Stimulated activated CD4-positive, alpha-beta T cell treated with anti-CD3 and anti-CD28 coated beads, Interleukin-2, amount 100 ng/mL, for 24 hours (primary cell): ENCODE measurements around the gene EFNB3.

ENCODE experiments used
- DNase-seq, 2 donors: peaks; one replicate each; pipeline ENCODE4 v3.0.0-alpha.2; 2020

EFNB3 gene

GRCh38 chr17:7704601-7705268 is at the start of gene EFNB3:
EFNB3 (plus strand) TSS chr17:7705202; CDS start chr17:7705599, 397 bp downstream.
- DNase-seq, result peak in 1 of 2 donors; percentile 17

- DNase-seq, result no peak
Measured at GRCh38 chr17:7655541-7655840, 49.5 kb upstream of the EFNB3 start.

GRCh38 chr17:7656958-7657609 is 47.9 kb upstream of the EFNB3 start:
- DNase-seq, result no peak

- DNase-seq, result no peak
Measured at GRCh38 chr17:7667656-7668406, 37.2 kb upstream of the EFNB3 start.

- DNase-seq, result no peak
Measured at GRCh38 chr17:7668482-7668881, 36.5 kb upstream of the EFNB3 start.

GRCh38 chr17:7673239-7673638 is 31.8 kb upstream of the EFNB3 start:
- peak; percentile 61 to 71 for DNase-seq

- no peak for DNase-seq
Measured at GRCh38 chr17:7674934-7675333, 30.1 kb upstream of the EFNB3 start.

- no peak for DNase-seq
Measured at GRCh38 chr17:7676533-7676932, 28.5 kb upstream of the EFNB3 start.

GRCh38 chr17:7677388-7678067 is 27.5 kb upstream of the EFNB3 start:
- DNase-seq, result no peak

GRCh38 chr17:7684851-7685532 is 20.0 kb upstream of the EFNB3 start:
- no peak for DNase-seq

GRCh38 chr17:7685533-7686221 is 19.3 kb upstream of the EFNB3 start:
- peak; percentile 89 to 90 for DNase-seq

- peak; percentile 79 to 83 for DNase-seq
Measured at GRCh38 chr17:7686222-7687071, 18.6 kb upstream of the EFNB3 start.

GRCh38 chr17:7687072-7687907 is 17.7 kb upstream of the EFNB3 start, which contains the start of gene TP53:
TP53 (minus strand) TSS chr17:7687490; CDS start chr17:7676594, 10,896 bp downstream.
- DNase-seq, result peak; percentile 82 to 90

- peak; percentile 95 to 97 for DNase-seq
Measured at GRCh38 chr17:7687908-7688807, 16.8 kb upstream of the EFNB3 start, which contains the start of gene WRAP53. WRAP53 (plus strand) TSS chr17:7688477; CDS start chr17:7688649, 172 bp downstream.

GRCh38 chr17:7688808-7689316 is 16.1 kb upstream of the EFNB3 start:
- DNase-seq, result no peak

GRCh38 chr17:7695586-7695985 is 9.4 kb upstream of the EFNB3 start:
- DNase-seq, result no peak

- DNase-seq, result no peak
Measured at GRCh38 chr17:7697828-7698588, 7.0 kb upstream of the EFNB3 start.

- no peak for DNase-seq
Measured at GRCh38 chr17:7700510-7700909, 4.5 kb upstream of the EFNB3 start.
